AG20443 (cell line): Measurements from ENCODE around the gene RACK1.
"Not testable (repeated sequence)": the region's sequence is repeated elsewhere in the genome, so short reads cannot be mapped to it uniquely, and the experiment has no call there.

Experiments
- DNase-seq: peaks from one replicate; pipeline ENCODE4 v3.0.0; 2012; ENCODE audit warnings: low spot score, mixed read lengths

The RACK1 gene

GRCh38 chr5:181215997-181216989, 27.4 kb downstream of the RACK1 start:
- DNase-seq, result no peak

DNA sequence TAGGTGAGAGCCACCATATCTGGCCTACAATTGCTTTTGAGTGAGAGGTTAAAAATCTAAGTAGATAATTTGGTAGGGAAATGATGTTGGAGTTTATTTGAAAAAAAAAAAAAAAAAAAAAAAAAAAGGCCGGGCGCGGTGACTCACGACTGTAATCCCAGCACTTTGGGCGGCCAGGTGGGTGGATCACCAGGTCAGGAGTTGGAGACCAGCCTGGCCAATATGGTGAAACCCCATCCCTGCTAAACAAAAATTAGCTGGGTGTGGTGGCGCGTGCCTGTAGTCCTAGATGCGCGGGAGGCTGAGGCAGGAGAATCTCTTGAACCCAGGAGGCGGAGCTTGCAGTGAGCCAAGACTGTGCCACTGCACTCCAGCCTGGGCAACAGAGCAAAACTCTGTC, 29.5 kb downstream of the RACK1 start:
- not testable (repeated sequence) for DNase-seq

- no peak for DNase-seq
These were observed 30.8 kb downstream of the RACK1 start for GRCh38 chr5:181212934-181213333.

- DNase-seq, result no peak
These were observed 31.6 kb downstream of the RACK1 start for GRCh38 chr5:181212080-181212479.

- no peak for DNase-seq
These were observed 32.5 kb downstream of the RACK1 start for GRCh38 chr5:181211208-181211607.

DNA sequence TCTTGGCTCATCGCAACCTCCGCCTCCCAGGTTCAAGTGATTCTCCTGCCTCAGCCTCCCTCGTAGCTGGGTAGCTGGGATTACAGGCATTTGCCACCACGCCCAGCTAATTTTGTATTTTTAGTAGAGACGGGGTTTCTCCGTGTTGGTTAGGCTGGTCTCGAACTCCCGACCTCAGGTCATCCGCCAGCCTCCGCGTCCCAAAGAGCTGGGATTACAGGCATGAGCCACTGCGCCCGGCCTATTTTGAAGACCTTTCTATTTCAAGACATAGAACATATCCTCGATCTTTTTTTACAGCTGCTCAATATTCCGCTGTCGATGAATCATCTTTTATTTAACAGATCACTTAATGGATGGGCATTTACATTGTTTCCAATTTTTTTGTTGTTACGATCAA, 33.0 kb downstream of the RACK1 start:
- not testable (repeated sequence) for DNase-seq

- DNase-seq, result not testable (repeated sequence)
These were observed 33.6 kb downstream of the RACK1 start for GRCh38 chr5:181210148-181210547.

DNA sequence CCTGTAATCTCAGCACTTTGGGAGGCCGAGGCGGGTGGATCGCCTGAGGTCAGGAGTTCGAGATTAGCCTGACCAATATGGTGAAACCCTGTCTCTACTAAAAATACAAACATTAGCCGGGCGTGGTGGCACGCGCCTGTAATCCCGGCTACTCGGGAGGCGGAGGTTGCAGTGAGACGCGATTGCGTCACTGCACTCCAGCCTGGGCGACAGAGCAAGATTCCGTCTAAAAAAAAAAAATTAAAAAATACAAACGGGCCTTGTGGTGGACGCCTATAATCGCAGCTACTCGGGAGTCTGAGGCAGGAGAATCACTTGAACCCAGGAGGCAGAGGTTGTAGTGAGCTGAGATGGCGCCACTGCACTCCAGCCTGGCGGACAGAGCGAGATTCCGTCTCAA, 34.7 kb downstream of the RACK1 start:
- not testable (repeated sequence) for DNase-seq

DNA sequence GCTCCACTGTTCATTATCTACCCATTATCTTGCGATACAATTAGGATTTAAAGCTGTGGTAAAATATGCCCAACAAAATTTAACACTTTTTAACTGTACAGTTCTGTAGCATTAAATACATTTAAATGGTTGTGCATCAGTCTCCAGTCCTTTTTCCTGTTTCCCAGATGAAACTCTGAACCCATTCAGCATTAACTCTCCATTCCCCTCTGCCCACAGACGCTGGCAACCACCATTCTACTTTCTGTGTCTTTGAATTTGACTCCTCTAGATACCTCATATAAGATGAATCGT, 35.8 kb downstream of the RACK1 start:
- DNase-seq, result no peak

DNA sequence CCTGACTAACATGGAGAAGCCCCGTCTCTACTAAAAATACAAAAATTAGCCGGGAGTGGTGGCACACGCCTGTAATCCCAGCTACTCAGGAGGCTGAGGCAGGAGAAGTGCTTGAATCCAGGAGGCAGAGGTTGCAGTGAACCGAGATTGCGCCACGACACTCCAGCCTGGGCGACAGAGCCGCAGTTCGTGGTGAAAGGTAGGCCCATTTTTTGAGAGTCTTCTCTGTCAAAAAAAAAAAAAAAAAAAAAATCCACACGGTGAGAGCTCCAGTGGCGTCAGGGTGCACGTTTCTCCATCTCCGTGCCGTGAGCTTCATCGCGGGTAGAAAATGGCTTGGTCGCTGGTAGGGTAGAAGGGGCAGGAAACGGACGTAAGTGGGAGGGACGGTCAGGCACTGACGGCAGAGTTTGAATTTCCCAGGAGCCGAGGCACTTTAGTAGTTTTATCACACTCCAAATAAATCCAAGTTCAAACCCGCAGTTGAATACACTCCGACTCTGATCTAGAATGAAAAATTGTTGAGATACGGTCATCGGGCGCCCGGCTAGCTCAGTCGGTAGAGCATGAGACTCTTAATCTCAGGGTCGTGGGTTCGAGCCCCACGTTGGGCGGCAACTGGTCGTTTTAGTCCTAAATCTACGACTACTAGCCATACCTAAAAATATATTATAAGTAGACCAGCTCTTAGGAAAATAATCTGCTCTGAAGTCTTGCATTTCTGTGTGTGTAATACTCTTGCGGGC, 36.3 kb downstream of the RACK1 start:
- peak; percentile 69 for DNase-seq

GRCh38 chr5:181205761-181206649, 37.7 kb downstream of the RACK1 start:
- no peak for DNase-seq

DNA sequence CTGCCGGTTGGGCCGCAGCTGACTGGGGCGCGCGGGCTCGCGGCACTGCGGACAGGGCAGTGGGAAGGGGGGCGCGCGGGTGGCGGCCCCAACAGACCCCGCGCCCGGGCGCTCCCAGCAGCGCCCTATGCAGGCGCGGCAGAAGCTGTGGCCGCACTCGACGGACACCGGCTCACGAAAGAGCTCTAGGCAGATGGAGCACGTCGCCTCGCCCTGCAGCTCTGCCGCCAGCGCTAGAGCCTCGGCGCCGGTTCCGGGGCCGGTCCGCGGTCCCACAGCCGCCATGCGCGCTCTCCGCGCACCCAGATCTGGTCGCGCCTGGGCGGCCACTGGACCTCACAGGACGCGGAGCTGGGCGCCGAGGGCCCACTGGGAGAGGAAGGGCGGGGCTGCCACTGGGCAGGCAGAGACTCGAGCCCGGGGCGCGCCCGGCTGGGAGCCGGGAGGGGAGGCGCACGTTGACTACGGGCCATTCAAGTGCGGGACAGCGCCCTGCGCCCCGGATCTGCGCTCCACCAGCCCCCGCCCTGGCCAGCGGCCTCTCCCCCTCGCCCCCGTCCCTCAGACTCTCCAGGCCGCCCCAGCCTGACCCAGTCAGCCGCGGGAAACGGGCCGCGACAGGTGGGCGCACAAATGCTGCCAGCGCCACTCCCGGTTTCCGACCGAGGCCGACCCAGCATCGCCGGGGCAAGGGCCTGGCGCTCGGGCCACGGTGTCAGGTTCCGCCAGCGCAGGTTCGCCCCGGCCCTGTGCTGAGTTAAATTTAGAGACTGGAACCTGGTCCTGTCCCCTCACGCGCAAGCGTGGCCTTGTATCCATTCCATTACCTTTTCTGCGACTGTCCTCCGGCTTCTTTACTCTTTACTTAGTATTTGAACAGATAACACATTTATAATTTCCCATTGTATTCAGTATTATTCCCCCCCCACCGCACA, 38.6 kb downstream of the RACK1 start, which contains the start of gene TRIM7:
Gene TRIM7, minus strand, starts transcription at position 371 of the 935 bp plus-strand sequence. Its CDS starts 86 bp downstream, at position 285.
- peak; percentile 49 for DNase-seq

DNA sequence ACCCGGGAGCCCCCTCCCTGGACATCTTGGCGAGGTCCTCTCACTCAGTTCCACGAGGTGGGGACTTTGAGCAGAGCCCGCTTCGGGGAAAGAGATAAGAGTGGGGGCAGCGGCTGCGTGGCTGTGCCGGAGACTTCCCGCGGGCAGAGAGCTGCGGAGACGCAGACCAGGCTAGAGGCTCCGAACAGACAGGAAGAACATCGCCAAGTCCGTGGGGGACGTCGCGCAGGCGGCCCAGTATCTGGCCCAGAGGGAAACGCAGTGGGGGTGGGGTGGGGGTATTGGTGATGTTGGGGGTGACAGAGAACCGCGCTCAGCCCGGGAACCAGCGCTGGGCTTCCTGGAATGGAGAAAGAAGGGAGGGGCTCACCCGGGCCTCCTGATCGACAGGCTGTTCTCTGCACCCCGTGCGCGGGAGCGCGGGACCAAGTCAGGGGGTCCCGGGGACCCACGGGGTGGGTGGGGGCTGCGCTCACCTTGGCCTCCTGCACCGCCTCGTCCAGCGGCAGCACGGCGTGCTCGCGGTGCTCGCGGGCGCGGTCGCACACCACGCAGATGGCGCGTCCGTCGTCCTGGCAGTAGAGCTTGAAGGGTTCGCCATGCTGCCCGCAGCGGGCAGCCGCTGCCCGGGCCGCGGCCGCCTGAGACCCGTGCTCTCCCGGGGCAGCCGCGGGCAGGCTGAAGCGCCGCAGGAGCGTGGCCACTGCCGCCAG, 39.4 kb downstream of the RACK1 start:
- no peak for DNase-seq

GRCh38 chr5:181203777-181204112, 40.0 kb downstream of the RACK1 start:
- DNase-seq, result no peak

DNA sequence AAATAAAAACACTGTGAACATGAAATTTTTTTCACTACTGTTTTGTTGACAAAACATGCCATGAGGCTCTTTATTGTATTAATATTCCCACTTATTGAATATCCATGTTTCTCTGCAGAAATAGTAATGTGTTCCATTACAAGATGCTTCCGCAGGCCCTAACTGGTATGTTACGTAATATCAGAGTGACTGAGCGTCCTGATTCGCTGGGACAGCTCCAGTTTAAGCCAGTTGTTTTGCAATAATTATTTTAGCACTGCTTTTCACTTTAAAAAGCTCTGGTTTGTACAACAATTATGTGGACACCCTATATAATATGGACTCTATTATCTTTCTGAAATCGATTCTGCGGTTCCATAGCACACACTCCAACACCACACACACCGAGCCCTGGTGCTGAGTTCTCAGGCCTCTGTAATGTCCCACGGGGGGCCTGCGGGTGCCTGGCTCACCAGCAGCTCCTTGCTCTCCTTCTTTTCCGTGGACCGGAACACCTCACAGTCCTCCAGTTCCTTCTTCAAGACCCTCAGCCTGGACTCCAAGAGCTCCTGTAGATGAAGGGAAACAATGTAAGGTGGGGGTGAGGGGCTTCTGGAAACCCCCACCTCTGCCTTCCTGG, 40.5 kb downstream of the RACK1 start:
- peak; percentile 67 for DNase-seq

GRCh38 chr5:181200816-181201215, 42.9 kb downstream of the RACK1 start:
- DNase-seq, result no peak

GRCh38 chr5:181199881-181200638, 43.6 kb downstream of the RACK1 start:
- no peak for DNase-seq

- no peak for DNase-seq
These were observed 44.7 kb downstream of the RACK1 start for GRCh38 chr5:181198905-181199519.
